PC-9 (cell line): ENCODE measurements around the gene PTPRM. TPM values are rescaled to one million over a fixed set of nuclear protein-coding genes. Genes with fewer than 3 reads are reported as not detected.

Source experiments
- BruUV-seq: library from RNA; stranded (reverse); fragments of 400-500 nt; replicated peaks from 2 replicates; lab custom pipeline; 2021; lab: Mats Ljungman, UMichigan
- CTCF ChIA-PET: fragments of 300-600 bp; sonication (Branson Sonifier 250); formaldehyde crosslinking; loops from one replicate; lab custom pipeline; 2022; ENCODE audit warnings: antibody characterized with exemption; lab: Charles Lee
- POLR2A ChIA-PET: fragments of 300-600 bp; sonication (Branson Sonifier 250); formaldehyde crosslinking; loops from one replicate; lab custom pipeline; 2022; ENCODE audit warnings: antibody characterized with exemption; ENCODE audit not compliant: unreplicated experiment; lab: Charles Lee
- DNase-seq, 2 experiments: peaks; one replicate each; pipeline versions ENCODE4 v3.0.0 to v3.0.0-alpha.2; 2015 to 2022; ENCODE audit warnings: mixed read lengths in 1 of 2
- H2AFZ ChIP-seq: fragments of 200-600 bp; sonication (generic); 2 replicates; pipeline ENCODE4 v1.8.1; 2017; ENCODE audit warnings: antibody characterized with exemption
- H3F3A ChIP-seq: fragments of 200-600 bp; sonication (generic); 2 replicates; pipeline ENCODE4 v1.8.1; 2017; ENCODE audit warnings: antibody characterized with exemption, mild to moderate bottlenecking, low read depth; ENCODE audit not compliant: insufficient read depth
- H3K27ac ChIP-seq: fragments of 200-600 bp; sonication (generic); 2 replicates; pipeline ENCODE4 v1.6.1; 2016; ENCODE audit warnings: mixed run types
- H3K27me3 ChIP-seq: fragments of 200-600 bp; sonication (generic); 2 replicates; pipeline ENCODE4 v1.6.1; 2016; ENCODE audit warnings: low read depth, mixed run types; ENCODE audit not compliant: insufficient read depth
- H3K36me3 ChIP-seq: fragments of 200-600 bp; sonication (generic); 2 replicates; pipeline ENCODE4 v1.6.1; 2016; ENCODE audit warnings: low read depth, mixed run types
- H3K4me1 ChIP-seq: fragments of 200-600 bp; sonication (generic); replicated peaks from 2 replicates; pipeline ENCODE4 v1.6.1; 2016; ENCODE audit warnings: mixed run types; ENCODE audit not compliant: insufficient read depth
- H3K4me2 ChIP-seq: fragments of 200-600 bp; sonication (generic); 2 replicates; pipeline ENCODE4 v1.6.1; 2017; ENCODE audit warnings: mixed run types
- H3K4me3 ChIP-seq: fragments of 200-600 bp; sonication (generic); 2 replicates; pipeline ENCODE4 v1.6.1; 2016; ENCODE audit warnings: mixed run types
- H3K79me2 ChIP-seq: fragments of 200-600 bp; sonication (generic); 2 replicates; pipeline ENCODE4 v1.6.1; 2017; ENCODE audit warnings: low read depth, mixed run types
- H3K9me2 ChIP-seq: fragments of 200-600 bp; sonication (generic); 2 replicates; pipeline ENCODE4 v1.8.1; 2017; ENCODE audit warnings: mild to moderate bottlenecking; ENCODE audit not compliant: insufficient read depth
- H3K9me3 ChIP-seq: fragments of 200-600 bp; sonication (generic); 2 replicates; pipeline ENCODE4 v1.8.1; 2016; ENCODE audit warnings: low read depth; ENCODE audit not compliant: insufficient read depth
- H4K20me1 ChIP-seq: fragments of 200-600 bp; sonication (generic); 2 replicates; pipeline ENCODE4 v1.8.1; 2017; ENCODE audit not compliant: insufficient read depth
- EZH2 ChIP-seq: fragments of 200-600 bp; sonication (generic); IDR thresholded peaks from 2 replicates; pipeline ENCODE4 v1.8.0; 2017; ENCODE audit warnings: antibody characterized with exemption, low read depth
- intact Hi-C: fragments of 100-400 bp; cut with micrococcal nuclease; formaldehyde crosslinking; loops from one replicate; pipeline ENCODE4 v1.10.0; 2022; ENCODE audit not compliant: unreplicated experiment
- total RNA-seq: library from RNA; stranded (reverse); gene quantifications from 2 replicates; pipeline ENCODE4 v1.2.3, GENCODE V29; 2021
- TF ChIP-seq, protein P1 (sequence below): fragments of 200-600 bp; sonication (generic); conservative IDR thresholded peaks from 2 replicates; pipeline ENCODE4 v1.6.1; 2017; ENCODE audit warnings: mixed run types, antibody characterized with exemption, mild to moderate bottlenecking, moderate library complexity

The PTPRM gene
- total RNA-seq, 1 experiment from 2014 or later, result 32.5 TPM

DNA sequence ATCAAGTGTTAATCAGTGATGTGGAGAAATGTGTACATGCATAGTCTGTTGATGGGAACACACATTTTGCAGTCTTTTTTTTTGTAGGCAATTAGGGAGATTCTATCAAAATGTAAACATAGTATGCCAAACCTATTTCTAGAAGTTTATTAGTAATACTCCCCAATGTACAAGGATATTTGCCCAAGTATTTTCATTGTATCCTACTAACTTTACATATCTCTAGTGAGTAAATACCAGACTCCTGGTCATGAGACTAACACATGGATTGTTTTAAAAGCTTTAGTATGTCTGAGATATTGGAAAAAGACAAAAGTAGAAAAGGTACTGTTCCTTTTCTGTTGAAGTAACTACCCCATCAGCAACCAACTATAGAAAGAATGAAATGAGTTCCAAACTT, 513.0 kb downstream of the PTPRM start:
- POLR2A ChIA-PET, result no interaction called here
- Histone ChIP-seq H3K36me3 (no peaks in the 10 kb centered on the region; the same call in 1 of the 2 replicates), H4K20me1 (no peaks in the 10 kb centered on the region), H2AFZ (no peak overlapping the region), H3K4me2 (no peak overlapping the region), H3K4me3 (no peak overlapping the region), H3F3A (no peaks in the 10 kb centered on the region), H3K79me2 (no peaks in the 10 kb centered on the region), H3K27me3 (no peaks in the 10 kb centered on the region), H3K27ac (no peak overlapping the region), H3K9me2 (no peaks in the 10 kb centered on the region), H3K4me1 (no peaks in the 10 kb centered on the region), H3K9me3 (no peaks in the 10 kb centered on the region)
- TF ChIP-seq, protein P1, sequence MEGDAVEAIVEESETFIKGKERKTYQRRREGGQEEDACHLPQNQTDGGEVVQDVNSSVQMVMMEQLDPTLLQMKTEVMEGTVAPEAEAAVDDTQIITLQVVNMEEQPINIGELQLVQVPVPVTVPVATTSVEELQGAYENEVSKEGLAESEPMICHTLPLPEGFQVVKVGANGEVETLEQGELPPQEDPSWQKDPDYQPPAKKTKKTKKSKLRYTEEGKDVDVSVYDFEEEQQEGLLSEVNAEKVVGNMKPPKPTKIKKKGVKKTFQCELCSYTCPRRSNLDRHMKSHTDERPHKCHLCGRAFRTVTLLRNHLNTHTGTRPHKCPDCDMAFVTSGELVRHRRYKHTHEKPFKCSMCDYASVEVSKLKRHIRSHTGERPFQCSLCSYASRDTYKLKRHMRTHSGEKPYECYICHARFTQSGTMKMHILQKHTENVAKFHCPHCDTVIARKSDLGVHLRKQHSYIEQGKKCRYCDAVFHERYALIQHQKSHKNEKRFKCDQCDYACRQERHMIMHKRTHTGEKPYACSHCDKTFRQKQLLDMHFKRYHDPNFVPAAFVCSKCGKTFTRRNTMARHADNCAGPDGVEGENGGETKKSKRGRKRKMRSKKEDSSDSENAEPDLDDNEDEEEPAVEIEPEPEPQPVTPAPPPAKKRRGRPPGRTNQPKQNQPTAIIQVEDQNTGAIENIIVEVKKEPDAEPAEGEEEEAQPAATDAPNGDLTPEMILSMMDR, result no peak
- no peak for TF ChIP-seq EZH2
- CTCF ChIA-PET, result no interaction called here
- intact Hi-C loops, result no loop called here
- no peak for DNase-seq
- no TSS peak for BruUV-seq

DNA sequence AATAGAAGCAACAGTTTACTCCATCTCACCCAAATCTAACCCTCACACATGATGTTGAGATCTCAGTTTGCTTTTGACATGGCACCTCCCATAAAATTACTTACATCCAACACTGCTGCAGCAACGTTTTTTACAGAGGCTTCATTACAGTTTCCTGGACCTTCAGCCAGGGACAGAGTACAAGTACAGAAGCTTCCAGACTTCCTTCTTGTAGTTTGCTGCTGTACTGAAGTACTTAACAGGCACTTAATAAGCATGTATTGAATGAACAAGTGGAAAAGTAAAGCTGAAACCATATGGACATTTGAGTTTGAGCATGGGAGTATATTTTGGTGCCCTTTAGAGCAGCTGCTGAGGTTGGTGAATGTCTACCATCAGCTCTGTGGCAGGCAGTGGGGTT, 514.2 kb downstream of the PTPRM start:
- Histone ChIP-seq H2AFZ (no peak overlapping the region), H3K79me2 (no peaks in the 10 kb centered on the region), H3K27ac (no peak overlapping the region), H3K9me3 (no peaks in the 10 kb centered on the region), H3K4me3 (no peak overlapping the region), H3K9me2 (no peaks in the 10 kb centered on the region), H4K20me1 (no peaks in the 10 kb centered on the region), H3F3A (no peaks in the 10 kb centered on the region), H3K27me3 (no peaks in the 10 kb centered on the region), H3K4me2 (no peak overlapping the region), H3K4me1 (no peaks in the 10 kb centered on the region), H3K36me3 (no peaks in the 10 kb centered on the region; the same call in 1 of the 2 replicates)
- TF ChIP-seq, protein P1, result no peak
- no peak for TF ChIP-seq EZH2
- intact Hi-C loops, result no loop called here
- DNase-seq, result no peak
- CTCF ChIA-PET, result no interaction called here
- no TSS peak for BruUV-seq
- POLR2A ChIA-PET, result no interaction called here

DNA sequence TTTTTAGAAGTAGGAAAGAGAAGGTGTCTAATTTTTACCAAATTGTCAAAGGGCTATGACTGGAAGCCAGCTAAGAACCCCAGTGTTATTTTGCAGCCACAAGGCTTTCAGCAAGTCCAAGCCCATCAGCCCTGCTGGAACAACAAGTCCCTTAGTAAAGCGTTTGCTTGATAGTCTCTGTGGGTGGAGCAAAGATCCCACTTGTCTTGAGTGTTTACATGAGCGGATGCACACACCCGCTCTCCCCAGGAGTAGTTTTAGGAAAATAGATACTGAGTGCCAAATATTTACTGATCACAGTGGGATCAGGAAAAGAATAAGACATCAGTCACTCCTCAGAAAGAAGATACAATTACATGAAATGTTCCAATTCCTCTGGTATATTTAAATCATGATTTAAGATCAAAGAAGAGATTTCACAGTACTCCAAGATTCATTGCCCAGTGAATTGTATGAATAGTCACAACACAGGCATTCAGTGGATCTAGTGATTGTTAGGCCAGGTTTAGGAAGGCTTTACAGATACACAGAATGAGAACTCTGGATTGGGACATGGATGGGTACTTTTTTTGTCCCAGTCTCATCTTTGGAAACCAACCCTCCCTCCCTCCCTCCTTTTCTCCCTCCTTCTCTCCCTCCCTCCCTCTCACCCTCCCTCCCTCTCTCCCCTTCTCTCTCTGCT, 514.9 kb downstream of the PTPRM start:
- CTCF ChIA-PET, result no interaction called here
- no peak overlapping the region for H3K4me2 ChIP-seq
- H3K79me2 ChIP-seq, result no peaks in the 10 kb centered on the region
- TF ChIP-seq EZH2, result no peak
- TF ChIP-seq, protein P1, result no peak
- no peaks in the 10 kb centered on the region for H3K4me1 ChIP-seq
- intact Hi-C loops, result no loop called here
- DNase-seq, result no peak
- H3K9me2 ChIP-seq, result no peaks in the 10 kb centered on the region
- no peaks in the 10 kb centered on the region for H3K9me3 ChIP-seq
- no peaks in the 10 kb centered on the region for H4K20me1 ChIP-seq
- no peaks in the 10 kb centered on the region for H3F3A ChIP-seq
- no TSS peak for BruUV-seq
- H3K36me3 ChIP-seq, result no peaks in the 10 kb centered on the region; the same call in 1 of the 2 replicates
- H2AFZ ChIP-seq, result no peak overlapping the region
- H3K27ac ChIP-seq, result no peak overlapping the region
- POLR2A ChIA-PET, result no interaction called here
- H3K4me3 ChIP-seq, result no peak overlapping the region
- no peaks in the 10 kb centered on the region for H3K27me3 ChIP-seq
